ENCODE measurements around the gene HAUS7.

The HAUS7 gene

DNA sequence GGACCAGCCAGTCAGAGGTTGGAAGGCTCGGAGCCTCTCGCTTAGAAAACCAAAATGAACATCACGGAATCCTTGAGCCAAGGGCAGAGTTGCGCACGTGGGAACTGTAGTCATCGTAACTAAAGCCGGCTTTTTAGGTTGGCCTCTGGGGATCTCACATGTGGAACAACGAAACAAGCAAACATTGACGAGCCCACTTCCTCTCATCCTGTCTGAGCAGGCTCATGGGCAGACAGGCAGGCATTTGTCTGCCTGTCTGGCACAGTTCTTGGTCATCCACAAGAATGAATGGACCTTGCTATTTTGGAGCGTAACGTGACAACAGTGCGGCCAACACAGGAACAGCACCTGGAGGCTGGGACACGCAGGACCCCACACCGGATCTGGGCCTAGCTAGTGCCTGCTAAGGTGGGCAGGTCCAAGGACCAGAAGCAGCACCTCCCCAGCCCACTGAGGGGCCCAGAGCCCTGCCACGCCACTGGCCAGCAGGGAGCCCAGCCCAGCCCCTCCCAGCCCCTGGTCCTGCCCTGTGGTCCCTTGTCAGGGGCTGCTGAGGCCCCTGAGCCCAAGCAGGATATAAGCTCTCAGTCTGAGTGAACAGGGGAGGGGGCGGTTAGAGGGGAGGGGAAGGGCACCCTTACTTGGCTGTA, 15.3 kb downstream of the HAUS7 start:
- DNase-seq: no peak

- no peak for DNase-seq
These were observed 19.5 kb downstream of the HAUS7 start for GRCh38 chrX:153450949-153451277.

- no peak for DNase-seq
These were observed 20.0 kb downstream of the HAUS7 start for GRCh38 chrX:153450114-153450948.

GRCh38 chrX:153449368-153450113, 20.8 kb downstream of the HAUS7 start:
- DNase-seq: no peak

DNA sequence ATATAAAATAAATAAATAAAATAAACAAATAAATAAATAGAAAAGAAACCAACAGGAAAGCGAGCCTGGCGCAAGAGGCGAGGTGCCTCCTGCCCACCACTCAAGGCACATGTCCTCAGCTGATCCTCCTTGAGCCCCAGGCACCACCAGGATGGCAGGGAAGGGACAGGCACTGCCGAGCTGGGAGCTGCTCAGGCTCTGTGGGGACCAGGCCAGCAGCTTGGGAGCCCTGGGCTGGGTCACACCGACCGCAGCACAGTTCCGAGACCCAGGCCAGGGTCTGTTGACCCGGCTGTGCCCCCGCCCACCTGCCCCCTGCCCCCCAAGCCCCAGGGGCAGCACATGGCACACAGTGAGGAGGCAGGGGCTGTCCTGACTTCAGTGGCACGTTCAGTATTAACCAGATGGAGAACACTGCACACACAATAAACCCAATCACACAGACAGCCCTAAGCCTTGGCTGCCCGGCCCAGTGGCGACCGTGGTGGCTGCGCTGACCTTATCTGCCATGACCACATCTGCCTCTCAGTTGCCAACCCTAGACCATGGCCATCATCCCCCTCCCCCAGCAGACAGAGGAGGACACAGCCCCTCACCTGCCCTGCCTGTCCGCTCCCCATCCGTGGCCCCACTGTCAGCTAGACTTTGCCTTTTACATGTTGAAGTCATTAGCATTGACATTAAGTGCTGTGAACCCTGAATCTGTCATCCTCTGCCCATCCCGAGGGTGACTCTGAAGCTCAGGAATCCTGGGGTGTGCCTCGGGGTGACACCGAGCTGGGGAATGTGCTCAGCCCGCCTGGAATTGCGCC, 21.6 kb downstream of the HAUS7 start:
- DNase-seq: no peak

- no peak for DNase-seq
These were observed 22.8 kb downstream of the HAUS7 start for GRCh38 chrX:153447581-153447960.

- no peak for DNase-seq
These were observed 23.3 kb downstream of the HAUS7 start for GRCh38 chrX:153446950-153447580.

DNA sequence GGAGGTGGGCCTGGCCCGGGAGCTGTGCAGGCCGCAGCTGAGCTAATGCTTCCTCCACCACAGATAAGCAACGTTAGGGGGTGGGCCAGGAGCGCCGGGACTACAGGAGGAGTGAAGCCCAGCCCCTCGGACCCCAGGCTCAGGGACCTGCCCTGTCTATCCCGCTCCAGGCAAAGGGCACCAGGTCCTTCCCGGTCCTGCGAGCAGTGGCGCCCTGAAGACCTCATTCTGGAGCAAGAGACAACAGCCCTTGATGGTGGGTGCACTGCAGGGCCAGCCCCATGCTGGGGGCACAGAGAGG, 23.8 kb downstream of the HAUS7 start:
- DNase-seq: no peak

DNA sequence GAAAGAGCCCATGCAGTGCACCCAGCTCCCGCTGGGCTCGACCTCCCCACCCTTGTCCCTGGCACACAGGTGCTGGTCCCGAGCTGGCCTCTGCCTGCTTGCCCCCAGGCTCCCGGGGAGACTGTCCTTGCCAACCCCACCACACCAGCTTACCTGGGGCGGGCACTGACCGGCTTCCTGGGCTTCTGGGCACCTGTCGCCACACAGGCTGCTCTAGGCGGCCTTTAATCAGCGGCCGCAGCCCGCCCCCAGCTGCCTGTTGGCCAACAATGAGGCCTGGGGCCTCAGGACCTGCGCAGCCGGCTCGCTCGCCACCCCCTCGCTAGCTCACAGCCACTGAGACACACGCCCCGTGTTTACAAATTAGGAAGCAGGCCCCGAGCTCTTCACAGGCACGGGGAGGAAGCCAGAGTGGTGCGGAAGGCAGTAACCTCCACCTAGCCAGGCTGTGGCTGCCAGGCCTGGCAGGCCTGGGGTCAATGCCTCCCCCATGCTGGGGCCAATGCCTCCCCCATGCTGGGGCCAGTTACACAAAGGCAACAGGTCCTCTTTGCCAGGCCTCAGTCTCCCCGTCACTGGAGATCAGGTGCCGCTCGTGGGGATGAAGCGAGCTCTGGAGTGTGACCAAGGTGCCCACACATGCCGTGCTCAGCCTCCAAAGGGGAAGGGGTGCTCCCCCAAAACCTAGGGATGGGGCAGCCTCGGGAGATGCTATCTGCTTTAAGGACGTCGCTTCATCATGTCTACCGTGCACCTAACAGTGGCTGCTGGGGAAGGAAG, 24.3 kb downstream of the HAUS7 start, which contains the start of gene TREX2:
TREX2 (minus strand) TSS at position 201 of the 780 bp plus-strand sequence. CDS start 626 bp downstream, outside the sequence.
- peak in 1 of 4 experiments; percentile 12 for DNase-seq

DNA sequence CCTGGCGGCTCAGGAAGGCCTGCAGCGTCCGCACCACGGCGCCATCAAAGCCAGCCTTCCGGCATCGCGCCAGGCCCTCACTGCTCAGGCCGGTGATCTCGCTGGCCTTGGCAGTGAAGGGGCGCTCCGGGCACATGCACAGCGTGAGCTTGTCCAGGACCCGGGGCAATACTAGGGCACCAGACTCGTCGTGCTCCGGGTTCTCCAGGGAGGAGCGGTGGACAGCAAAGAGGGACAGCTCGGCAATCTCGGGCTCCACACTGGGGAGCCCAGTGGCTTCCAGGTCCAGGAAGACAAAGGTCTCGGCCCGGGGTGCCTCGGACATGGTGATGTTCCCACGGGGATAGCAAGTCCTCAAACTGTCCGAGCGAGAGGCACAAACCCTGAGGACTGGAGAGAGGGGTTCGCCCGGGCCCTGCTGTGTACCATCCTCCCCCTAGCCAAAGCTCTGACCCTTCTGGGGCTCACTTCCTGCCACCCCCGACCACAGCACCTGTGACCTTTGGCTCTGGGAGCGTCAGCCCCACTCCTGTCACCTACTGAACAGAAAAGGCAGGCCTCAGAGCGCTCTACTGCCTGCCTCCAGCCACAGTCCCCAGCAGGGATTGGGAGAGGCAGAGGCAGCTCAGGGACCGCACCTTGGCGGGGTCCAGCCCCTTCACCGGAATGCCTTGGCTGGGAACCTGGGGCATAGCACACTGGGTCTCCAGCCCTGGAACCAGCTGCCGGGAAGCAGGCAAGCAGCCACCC, 25.1 kb downstream of the HAUS7 start:
- no peak for DNase-seq

DNA sequence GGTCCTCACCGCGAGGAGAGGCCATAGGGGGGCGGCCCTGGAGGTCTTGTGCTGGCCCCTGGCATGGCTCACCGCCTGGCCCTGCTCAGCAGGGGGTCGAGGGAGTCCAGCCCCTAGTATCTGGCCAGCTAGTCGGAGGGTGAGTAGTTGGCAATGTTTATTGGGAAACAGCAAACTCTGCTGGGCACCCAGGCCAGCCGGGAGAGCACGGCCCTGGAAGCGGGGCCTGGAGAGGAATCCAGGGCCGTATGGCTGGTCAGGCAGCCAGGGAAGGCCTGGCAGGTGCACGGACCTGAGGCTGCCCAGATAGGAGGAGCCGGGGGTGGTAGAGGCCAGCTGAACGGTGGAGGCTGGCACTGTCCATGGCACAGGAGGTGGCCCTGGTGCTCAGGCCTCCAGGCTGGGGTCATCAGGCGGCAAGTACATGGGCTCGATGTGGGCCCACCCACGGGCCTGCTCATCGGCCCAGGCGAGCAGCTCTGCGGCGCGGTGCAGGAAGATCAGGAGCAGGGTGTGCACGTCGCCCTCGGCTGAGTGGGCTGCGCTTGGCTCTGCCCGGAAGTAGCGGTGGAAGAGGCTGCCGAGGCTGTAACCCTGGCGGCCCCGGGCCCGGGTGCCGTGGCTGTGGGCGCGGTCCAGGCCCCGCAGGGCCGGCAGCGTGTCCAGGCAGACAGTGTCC, 25.9 kb downstream of the HAUS7 start:
- DNase-seq: no peak

DNA sequence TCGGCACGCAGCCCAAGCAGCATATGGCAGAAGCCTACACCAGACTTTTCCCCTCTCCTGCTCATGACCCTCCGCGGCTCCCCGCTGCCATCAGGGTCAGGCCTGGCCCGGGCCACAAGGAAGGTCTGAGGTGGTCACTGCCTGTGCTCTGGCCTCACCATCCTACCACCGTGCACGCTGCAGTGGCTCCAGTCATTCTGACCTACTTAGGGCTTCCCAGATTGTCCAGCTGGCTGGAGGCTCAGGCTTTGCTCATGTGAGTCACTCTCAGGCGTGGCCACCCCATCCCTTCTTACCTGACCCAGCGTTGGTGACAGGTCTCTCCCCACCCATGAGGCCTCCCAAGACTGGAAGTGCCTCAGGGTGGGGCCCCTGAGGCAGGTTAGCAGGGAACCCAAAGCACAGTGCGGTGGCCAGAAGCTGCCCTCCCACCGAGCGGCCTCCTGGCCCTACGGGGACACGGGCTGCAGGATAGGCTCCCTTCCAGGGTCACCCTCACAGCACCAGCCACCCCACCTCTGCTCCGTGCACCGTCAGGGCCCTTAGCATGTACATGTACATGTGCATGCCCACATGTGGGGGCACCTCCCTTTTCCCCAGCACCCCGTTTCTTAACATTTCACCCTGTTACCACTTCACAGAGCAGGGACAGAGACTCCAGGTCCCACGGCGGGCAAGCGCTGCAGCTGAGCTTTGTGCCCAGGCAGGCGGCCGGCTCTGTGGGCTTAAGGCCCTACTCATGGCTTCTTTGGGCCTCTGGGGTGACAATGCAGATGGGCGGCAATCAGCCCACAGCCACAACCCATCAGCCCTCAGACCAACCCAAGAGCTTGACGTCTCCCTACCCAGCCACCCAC, 26.7 kb downstream of the HAUS7 start:
- no peak for DNase-seq

DNA sequence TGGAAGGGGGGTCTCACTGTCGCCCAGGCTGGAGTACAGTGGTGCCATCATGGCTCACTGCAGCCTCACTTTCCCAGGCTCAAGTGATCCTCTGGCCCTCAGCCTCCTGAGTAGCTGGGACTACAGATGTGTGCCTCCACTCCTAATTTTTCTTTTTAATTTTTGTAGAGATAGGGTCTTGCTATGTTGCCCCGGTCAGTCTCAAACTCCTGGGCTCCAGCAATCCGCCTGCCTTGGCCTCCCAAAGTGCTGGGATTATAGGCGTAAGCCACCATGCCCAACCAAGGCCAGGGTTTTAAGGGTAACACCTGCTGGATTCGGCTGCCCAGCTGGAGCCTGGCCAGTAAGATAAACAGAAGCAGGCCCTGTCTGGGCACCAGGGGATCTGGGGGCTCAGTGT, 27.9 kb downstream of the HAUS7 start:
- no peak for DNase-seq

GRCh38 chrX:153441981-153442380, 28.4 kb downstream of the HAUS7 start:
- DNase-seq: no peak

- DNase-seq: no peak
These were observed 29.1 kb downstream of the HAUS7 start for GRCh38 chrX:153441296-153441695.

GRCh38 chrX:153440556-153441135, 29.7 kb downstream of the HAUS7 start:
- no peak for DNase-seq

DNA sequence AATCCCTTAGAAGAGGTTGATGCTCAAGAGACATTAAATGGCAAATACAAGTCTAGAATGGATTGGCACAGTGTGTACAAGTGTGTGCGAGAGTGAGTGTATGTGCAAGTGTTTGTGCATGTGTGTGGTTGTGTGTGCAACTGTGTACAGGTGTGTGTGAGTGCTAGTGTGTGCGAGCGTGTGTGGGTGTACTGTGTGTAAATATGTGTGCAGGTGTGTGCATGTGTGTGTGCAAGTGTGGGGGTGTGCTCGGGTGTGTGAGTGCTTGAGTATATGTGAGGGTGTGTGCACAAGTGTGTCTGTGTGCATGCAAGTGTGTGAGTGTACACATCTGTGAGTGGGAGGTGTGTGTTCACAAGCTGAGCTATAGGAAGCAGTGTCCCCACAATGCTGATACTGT, 30.4 kb downstream of the HAUS7 start:
- DNase-seq: no peak

- peak; percentile 9 to 44 (median 34) for DNase-seq
These were observed 31.8 kb downstream of the HAUS7 start for GRCh38 chrX:153438532-153438931.

- DNase-seq: no peak
These were observed 34.5 kb downstream of the HAUS7 start for GRCh38 chrX:153435845-153436244.

Measured in suppressor macrophage (primary cell).